Measurements from ENCODE around the gene DHX29.

DHX29 gene

DNA sequence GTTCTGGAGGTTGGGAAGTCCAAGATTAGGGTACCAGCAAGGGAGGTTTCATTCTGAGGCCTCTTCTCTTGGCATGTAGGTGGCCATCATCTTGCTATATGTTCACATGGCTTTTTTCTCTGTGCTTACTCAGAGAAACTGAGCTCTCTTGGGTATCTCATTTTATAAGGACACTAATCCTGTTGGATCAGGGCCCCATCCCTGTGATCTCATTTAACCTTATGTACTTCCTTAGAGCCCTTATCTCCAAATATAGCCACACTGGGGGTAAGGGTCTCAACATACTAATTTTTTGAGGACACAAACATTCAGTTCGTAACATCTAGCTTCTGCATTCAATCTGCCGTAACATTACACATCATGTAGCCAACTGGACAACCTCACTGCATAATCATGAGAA, 6.6 kb downstream of the DHX29 start:
- no peaks in the 10 kb centered on the region for H3K27me3 Mint-ChIP-seq
- no peak for DNase-seq
- H3K27ac Mint-ChIP-seq = no peak overlapping the region
- H3K4me3 Mint-ChIP-seq = no peak overlapping the region
- no peak for ATAC-seq (replicated peaks)
- peaks cover 15 to 27% of the 10 kb centered on the region in 2 donors for H3K36me3 Mint-ChIP-seq
- peaks cover 3% of the 10 kb centered on the region in 2 donors for H3K9me3 Mint-ChIP-seq
- peaks cover 9 to 19% of the 10 kb centered on the region in 2 donors for H3K4me1 Mint-ChIP-seq

DNA sequence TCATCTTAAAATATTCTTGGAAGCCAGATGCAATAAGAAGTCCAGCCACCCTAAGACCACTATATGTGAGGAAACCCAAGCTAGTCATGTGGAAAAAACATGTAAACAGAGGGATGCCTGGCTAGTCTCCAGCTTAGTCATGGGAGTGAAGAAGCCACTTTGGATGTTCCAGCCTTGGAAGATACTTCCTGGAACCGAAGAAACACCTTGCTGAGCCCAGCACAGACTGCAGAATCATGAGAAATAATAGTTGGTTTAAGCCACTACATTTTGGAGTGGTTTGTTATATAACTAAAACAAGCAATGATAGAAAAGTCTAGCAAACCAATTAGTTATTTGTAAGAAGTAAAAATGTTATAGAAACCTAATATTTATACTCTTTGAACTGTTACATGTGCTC, 12.6 kb downstream of the DHX29 start:
- Mint-ChIP-seq H3K27ac (no peak overlapping the region), H3K9me3 (no peaks in the 10 kb centered on the region), H3K36me3 (peaks cover 42 to 43% of the 10 kb centered on the region in 2 donors), H3K4me1 (peaks cover 0 to 4% of the 10 kb centered on the region in 2 donors), H3K4me3 (no peak overlapping the region), H3K27me3 (no peaks in the 10 kb centered on the region)
- ATAC-seq (replicated peaks) (no peak), DNase-seq (no peak)

DNA sequence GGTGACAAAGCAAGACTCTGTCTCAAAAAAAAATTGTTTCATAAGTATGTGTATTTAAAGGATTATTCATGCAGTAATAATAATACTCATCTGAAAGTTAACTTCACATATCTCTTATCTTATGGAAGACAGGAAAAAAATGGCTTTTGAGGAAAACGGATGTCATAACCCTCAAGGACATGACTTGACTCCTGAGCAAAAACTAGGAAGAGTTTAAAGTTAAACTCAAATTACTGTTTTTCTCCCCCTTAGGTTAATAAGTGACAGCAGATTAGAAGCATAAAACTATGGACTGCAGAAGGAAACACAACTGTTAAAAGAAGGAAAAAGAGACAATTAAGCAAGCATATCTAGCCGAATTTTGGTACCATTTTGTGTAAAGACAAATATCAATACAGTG, 16.5 kb downstream of the DHX29 start:
- ATAC-seq (replicated peaks) (no peak), DNase-seq (no peak)
- Mint-ChIP-seq H3K27me3 (no peaks in the 10 kb centered on the region), H3K4me1 (no peaks in the 10 kb centered on the region), H3K36me3 (peaks cover 43% of the 10 kb centered on the region in 2 donors), H3K9me3 (no peaks in the 10 kb centered on the region), H3K4me3 (no peak overlapping the region), H3K27ac (no peak overlapping the region)

DNA sequence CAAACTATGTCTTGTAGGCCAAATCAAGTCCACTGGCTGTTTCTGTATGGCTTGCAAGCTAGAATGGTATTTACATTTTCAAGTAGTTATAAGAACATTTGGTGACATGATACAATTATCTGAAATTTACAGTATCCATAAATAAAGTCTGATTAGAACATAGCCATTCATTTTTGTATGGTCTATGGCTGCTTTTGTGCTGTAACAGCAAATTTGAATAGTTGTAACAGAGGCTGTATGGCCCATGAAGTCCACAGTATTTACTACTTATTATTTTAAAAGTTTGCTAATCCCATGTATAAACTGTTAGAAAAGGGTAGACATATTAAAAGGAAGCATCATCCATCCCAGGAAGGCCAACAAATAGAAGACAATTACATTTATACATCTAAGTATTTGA, 17.7 kb downstream of the DHX29 start:
- Mint-ChIP-seq H3K27ac (no peak overlapping the region), H3K36me3 (peaks cover 40% of the 10 kb centered on the region in 2 donors), H3K27me3 (no peaks in the 10 kb centered on the region), H3K4me1 (no peaks in the 10 kb centered on the region), H3K4me3 (no peak overlapping the region), H3K9me3 (no peaks in the 10 kb centered on the region)
- no peak for ATAC-seq (replicated peaks)
- DNase-seq = no peak

DNA sequence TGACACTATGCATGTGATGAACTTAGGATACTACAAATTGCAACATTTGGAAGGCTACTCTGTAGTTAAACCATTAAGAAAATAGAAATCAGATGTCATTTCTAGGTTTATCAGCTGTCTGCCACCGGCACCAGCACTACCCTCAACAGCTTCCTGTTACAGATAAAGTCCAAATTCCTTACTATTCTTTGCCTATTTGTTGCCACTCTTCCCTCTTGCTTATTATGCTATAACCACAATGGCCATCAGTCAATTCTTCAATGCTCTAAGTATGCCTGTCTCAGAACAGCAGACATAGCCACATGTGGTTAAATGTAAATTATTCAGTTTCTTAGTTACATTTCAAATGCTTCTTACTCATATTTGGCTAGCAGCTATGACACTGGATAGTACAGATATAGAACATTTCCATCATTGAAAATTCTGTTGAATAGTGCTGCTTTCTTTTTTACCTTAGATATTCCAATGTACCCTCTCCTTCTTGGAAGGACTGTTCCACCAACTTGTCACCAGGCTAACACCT, 21.0 kb downstream of the DHX29 start:
- Mint-ChIP-seq H3K27ac (no peak overlapping the region), H3K9me3 (no peaks in the 10 kb centered on the region), H3K4me1 (no peaks in the 10 kb centered on the region), H3K36me3 (peaks cover 25 to 26% of the 10 kb centered on the region in 2 donors), H3K27me3 (no peaks in the 10 kb centered on the region), H3K4me3 (no peak overlapping the region)
- ATAC-seq (replicated peaks) (no peak), DNase-seq (no peak)

DNA sequence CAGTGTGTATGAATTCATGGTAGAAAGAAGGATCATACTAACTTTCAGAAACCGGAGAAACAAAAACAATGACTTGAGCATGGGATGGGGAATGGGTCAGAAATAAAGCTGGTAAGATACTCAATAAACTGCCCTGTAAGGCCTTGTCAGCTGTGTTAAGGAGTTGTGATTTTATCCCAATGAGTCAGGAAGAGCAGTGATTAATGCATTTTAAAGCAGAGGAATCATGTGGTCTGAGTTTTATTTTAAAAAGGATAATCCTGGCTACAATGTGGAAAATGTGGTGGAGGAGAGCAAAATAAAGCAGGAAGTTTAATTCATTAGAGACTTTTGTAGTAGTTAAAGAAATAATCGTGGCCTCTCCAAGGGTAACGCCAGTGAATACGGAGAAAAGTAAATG, 28.7 kb downstream of the DHX29 start:
- no peaks in the 10 kb centered on the region for H3K27me3 Mint-ChIP-seq
- no peak overlapping the region for H3K27ac Mint-ChIP-seq
- no peaks in the 10 kb centered on the region for H3K9me3 Mint-ChIP-seq
- DNase-seq (no peak), ATAC-seq (replicated peaks) (no peak)
- H3K4me1 Mint-ChIP-seq = no peaks in the 10 kb centered on the region
- H3K36me3 Mint-ChIP-seq = peaks cover 26 to 38% of the 10 kb centered on the region in 2 donors
- no peak overlapping the region for H3K4me3 Mint-ChIP-seq

DNA sequence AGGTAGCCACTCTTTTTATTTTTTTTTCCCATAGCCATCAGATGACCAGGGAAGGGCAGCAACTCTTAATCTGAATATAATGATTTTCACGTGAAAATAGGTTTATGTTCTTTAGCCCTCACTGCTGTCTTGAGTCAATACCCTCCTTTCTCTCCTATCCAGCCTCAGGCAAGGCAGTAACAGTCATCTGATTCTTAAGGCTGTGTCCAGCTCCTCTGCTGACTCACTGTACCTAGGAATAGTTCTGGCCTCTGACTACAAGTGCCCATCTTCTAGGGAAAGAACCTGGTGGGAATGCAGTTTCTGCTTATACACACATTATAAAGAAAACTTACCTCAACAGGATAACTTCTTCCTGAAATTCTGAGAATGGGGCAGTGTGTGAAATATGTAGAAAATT, 30.7 kb downstream of the DHX29 start:
- Mint-ChIP-seq H3K36me3 (peaks cover 31 to 44% of the 10 kb centered on the region in 2 donors), H3K9me3 (no peaks in the 10 kb centered on the region)

DNA sequence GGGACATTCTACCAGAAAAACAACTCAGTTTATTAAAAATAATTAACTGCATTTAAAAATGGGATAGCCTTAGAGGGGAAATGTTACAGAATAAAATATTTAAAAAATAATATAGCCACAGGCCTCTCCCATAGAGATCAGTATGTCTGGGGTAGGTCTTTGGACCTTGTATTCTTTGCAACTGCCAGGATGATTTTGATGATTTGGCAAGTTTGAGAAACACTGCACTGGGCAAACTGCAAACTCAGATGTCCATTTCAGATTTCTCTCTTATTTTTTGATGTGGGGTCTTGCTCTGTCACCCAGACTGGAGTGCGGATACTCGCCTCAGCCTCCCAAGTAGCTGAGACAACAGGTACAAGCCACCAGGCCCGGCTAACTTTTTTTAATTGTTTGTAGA, 49.2 kb downstream of the DHX29 start:
- no peaks in the 10 kb centered on the region for H3K27me3 Mint-ChIP-seq
- no peak for DNase-seq
- ATAC-seq (replicated peaks) = no peak
- no peak overlapping the region for H3K27ac Mint-ChIP-seq
- no peaks in the 10 kb centered on the region for H3K9me3 Mint-ChIP-seq
- H3K36me3 Mint-ChIP-seq = peaks cover 6 to 40% of the 10 kb centered on the region in 2 donors
- H3K4me1 Mint-ChIP-seq = no peaks in the 10 kb centered on the region
- H3K4me3 Mint-ChIP-seq = no peak overlapping the region

More for the DNA sequence above, 30.7 kb downstream of the DHX29 start:
- Mint-ChIP-seq H3K4me1 (no peaks in the 10 kb centered on the region), H3K4me3 (no peak overlapping the region), H3K27me3 (no peaks in the 10 kb centered on the region), H3K27ac (no peak overlapping the region)
- no peak for ATAC-seq (replicated peaks)
- no peak for DNase-seq

DNA sequence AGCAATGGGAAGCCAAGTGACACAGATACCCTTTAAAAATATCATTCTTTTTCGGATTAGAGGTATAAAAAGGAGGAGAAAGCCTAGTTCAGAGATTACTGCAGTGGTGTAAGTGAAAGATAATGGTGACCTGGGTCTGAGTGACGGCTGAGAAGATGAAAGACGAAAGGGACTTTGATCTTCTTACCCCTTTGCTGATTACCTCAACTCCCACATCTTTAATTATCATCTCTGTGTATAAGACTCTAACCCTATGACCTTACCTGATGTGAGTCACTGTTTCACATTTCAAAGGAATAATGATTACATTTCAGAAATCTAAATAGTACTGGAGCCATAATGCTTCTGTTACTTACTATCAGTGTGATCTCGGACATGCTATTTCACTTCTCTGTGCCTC, 52.7 kb downstream of the DHX29 start:
- ATAC-seq (replicated peaks) (no peak), DNase-seq (no peak)
- H3K4me3 Mint-ChIP-seq = no peak overlapping the region
- peaks cover 6 to 26% of the 10 kb centered on the region in 2 donors for H3K36me3 Mint-ChIP-seq
- no peaks in the 10 kb centered on the region for H3K4me1 Mint-ChIP-seq
- H3K27me3 Mint-ChIP-seq = no peaks in the 10 kb centered on the region
- H3K9me3 Mint-ChIP-seq = no peaks in the 10 kb centered on the region
- no peak overlapping the region for H3K27ac Mint-ChIP-seq

DNA sequence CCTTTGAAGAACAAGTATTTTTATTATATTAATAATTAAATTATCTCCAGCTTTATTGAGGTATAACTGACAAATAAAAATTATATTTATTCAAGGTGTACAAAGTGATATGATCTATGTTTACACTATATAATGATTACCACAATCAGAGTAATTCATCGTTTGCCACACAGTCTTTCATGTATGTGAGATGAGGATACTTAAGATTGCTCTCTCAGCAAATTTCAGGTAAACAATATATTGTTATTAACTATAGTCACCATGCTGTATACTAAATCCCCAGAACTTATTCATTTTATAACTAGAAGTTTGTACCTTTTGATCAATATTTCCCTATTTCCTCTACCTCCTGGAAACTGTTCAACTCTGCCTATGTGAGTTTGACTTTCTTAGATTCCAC, 57.4 kb downstream of the DHX29 start:
- no peak overlapping the region for H3K4me3 Mint-ChIP-seq
- H3K27me3 Mint-ChIP-seq = no peaks in the 10 kb centered on the region
- H3K9me3 Mint-ChIP-seq = peaks cover 7 to 8% of the 10 kb centered on the region in 2 donors
- no peak overlapping the region for H3K27ac Mint-ChIP-seq
- DNase-seq = no peak
- H3K4me1 Mint-ChIP-seq = no peaks in the 10 kb centered on the region
- no peak for ATAC-seq (replicated peaks)
- peaks cover 2 to 7% of the 10 kb centered on the region in 2 donors for H3K36me3 Mint-ChIP-seq

DNA sequence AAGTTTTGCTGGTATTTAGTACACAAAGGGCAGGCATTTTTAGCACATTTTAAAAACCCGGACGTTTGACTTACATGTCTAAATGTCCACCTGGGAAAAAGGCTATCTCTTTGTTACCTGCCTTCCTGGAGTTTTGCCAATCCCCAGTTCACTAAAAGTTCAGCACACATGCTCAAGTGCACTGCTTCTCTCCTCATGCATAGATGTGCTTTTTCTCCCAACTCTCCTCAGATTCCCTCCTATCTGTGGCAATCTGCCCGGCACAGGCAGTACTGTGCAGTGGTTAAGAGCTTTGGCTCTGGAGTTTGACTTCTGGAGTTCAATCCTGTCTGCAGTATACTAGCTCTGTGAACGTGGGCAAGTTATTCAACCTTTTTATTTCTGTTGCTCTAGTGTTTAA, 65.7 kb downstream of the DHX29 start:
- Mint-ChIP-seq H3K36me3 (no peaks in the 10 kb centered on the region), H3K4me3 (no peak overlapping the region), H3K27me3 (peaks cover 16 to 29% of the 10 kb centered on the region in 2 donors), H3K27ac (no peak overlapping the region), H3K9me3 (peaks cover 0 to 2% of the 10 kb centered on the region in 2 donors), H3K4me1 (no peaks in the 10 kb centered on the region)
- DNase-seq = no peak
- ATAC-seq (replicated peaks) = no peak

DNA sequence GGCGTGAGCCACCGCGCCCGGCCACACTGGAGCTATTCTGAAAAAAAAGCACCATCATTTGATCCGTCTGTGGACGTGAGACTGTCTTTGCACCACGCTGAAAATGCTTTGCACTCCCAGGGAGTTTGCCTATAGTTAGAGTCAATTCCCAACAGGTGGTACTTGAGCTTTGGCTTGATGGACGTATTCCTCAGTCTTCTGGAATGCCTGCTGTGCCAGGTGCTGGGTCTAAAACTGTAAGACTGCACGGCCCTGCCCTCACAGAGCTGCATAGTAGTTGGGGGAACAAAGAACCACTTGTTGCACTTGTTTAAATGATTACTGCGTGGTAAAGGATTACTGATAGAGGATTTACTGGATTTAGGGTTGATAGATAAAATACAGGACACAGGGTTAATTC, 70.7 kb downstream of the DHX29 start:
- Mint-ChIP-seq H3K9me3 (no peaks in the 10 kb centered on the region), H3K4me3 (no peak overlapping the region), H3K4me1 (peaks cover 13 to 20% of the 10 kb centered on the region in 2 donors), H3K27me3 (peaks cover 43 to 57% of the 10 kb centered on the region in 2 donors), H3K27ac (no peak overlapping the region), H3K36me3 (peaks cover 0 to 4% of the 10 kb centered on the region in 2 donors)
- ATAC-seq (replicated peaks) = no peak
- no peak for DNase-seq

DNA sequence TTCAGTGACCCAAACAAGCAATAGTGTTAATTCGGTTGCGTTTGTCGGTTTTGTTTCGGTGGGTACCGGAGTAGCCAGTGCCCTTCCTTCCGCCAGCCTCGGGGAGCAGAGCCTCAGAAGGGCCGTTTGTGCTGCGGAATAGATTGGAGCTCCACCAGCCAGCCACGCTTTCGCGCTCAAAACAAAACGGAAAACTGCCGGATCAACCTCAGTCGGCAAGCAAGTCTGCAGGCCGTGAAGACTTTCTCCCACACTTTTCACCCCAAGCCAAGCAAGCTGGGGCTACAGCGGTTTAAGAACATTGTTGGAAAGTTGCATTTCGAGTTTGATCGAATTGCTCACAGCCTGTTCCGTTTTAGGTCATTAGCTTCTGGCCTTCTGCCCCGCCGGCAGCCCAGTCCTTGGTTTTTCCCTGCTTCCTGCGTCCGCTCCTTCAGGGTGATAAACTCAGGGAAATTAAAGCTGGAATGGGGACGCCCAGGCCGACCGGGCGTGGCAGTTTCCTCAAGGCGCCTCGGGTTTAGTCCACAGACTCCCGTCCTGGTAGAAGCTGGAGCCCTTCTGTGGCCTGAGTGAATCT, 73.3 kb downstream of the DHX29 start:
- peaks cover 25 to 31% of the 10 kb centered on the region in 2 donors for H3K4me1 Mint-ChIP-seq
- peak in 1 of 2 donors; percentile 8 for ATAC-seq (replicated peaks)
- no peaks in the 10 kb centered on the region for H3K9me3 Mint-ChIP-seq
- H3K4me3 Mint-ChIP-seq = peak overlapping the region; percentile 91
- H3K27me3 Mint-ChIP-seq = peaks cover 61 to 73% of the 10 kb centered on the region in 2 donors
- H3K36me3 Mint-ChIP-seq = peaks cover 0 to 4% of the 10 kb centered on the region in 2 donors
- no peak for DNase-seq
- H3K27ac Mint-ChIP-seq = peak overlapping the region; percentile 79

DNA sequence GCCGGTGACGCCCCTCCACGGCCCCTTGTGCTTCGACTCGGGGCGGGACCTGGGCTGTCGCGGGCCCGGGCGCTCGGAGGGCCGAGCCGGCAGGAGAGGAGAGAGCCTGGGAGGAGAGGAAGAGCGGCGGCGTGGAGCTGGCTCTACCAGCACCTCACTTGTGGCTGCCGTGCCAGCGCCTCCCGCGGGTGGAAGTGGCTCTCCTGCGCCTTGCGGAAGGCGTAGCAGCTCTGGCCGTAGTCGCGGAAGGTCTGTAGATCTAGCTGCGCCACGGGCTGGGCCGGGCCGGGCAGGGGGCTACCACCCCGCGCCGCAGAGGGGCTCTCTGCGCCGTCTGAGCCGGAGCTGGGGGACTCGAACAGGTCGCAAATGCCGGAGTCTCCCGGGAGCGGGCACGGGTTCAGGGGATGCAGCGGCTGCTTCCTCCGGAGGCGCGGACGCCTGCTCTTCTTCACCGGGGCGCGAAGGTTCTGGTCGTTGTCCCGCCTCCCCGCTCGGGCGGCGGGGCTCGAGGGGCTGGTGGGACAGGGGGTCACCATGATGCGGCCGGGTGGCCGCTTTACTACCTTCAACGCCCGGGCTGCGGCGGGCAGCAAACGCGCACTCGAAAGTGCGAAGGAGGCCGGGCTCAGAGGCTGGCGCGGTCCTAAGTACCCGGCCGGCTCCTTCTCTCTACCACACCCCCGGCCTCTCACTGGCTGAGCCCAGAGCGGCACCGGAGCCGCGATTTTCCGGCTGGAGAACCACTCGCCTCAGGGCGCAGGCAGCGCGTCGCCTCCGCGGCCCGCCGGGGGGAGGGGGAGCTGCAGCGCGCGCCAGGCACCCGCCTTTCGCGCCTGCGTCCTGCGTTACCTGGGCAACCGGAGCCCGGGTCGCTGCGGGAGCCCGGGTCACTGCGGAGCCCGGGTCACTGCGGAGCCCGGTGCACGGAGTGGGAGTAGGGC, 74.2 kb downstream of the DHX29 start, which contains the start of gene CCNO:
CCNO (minus strand) TSS at position 624 of the 944 bp plus-strand sequence; CDS start at position 539, 85 bp downstream.
- ATAC-seq (replicated peaks) = peak; percentile 84 to 86
- H3K27me3 Mint-ChIP-seq = peaks cover 66 to 74% of the 10 kb centered on the region in 2 donors

More for the DNA sequence above, 74.2 kb downstream of the DHX29 start, which contains the start of gene CCNO:
- H3K4me3 Mint-ChIP-seq = peak within 1 kb of the TSS; percentile 91
- no peak for DNase-seq
- peaks cover 0 to 4% of the 10 kb centered on the region in 2 donors for H3K36me3 Mint-ChIP-seq
- H3K4me1 Mint-ChIP-seq = peaks cover 25 to 33% of the 10 kb centered on the region in 2 donors
- peak within 1 kb of the TSS; percentile 85 for H3K27ac Mint-ChIP-seq
- no peaks in the 10 kb centered on the region for H3K9me3 Mint-ChIP-seq

Data from stimulated activated naive B cell treated with anti-CD40 and anti-IgM and Interleukin-4, amounts not matched to agents 10 μg/mL and 1 μg/mL and 100 μg/mL, for 72 hours (primary cell).